Retinal pigment epithelial cell (primary cell): ENCODE measurements around the gene SKA1.

ENCODE experiments used
- DNase-seq: peaks from one replicate; pipeline ENCODE4 v3.0.0-alpha.2; 2010; ENCODE audit warnings: low read depth
- H3K4me3 ChIP-seq: 2 replicates; pipeline ENCODE4 v1.5.1; 2011; ENCODE audit warnings: mild to moderate bottlenecking, low read length, control low read depth, moderate library complexity
- TF ChIP-seq, protein P1 (sequence below): conservative IDR thresholded peaks from 2 replicates; pipeline ENCODE4 v1.5.1; 2011; ENCODE audit warnings: low read depth, low read length, control low read depth, inconsistent platforms

SKA1 gene, protein sequence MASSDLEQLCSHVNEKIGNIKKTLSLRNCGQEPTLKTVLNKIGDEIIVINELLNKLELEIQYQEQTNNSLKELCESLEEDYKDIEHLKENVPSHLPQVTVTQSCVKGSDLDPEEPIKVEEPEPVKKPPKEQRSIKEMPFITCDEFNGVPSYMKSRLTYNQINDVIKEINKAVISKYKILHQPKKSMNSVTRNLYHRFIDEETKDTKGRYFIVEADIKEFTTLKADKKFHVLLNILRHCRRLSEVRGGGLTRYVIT

DNA sequence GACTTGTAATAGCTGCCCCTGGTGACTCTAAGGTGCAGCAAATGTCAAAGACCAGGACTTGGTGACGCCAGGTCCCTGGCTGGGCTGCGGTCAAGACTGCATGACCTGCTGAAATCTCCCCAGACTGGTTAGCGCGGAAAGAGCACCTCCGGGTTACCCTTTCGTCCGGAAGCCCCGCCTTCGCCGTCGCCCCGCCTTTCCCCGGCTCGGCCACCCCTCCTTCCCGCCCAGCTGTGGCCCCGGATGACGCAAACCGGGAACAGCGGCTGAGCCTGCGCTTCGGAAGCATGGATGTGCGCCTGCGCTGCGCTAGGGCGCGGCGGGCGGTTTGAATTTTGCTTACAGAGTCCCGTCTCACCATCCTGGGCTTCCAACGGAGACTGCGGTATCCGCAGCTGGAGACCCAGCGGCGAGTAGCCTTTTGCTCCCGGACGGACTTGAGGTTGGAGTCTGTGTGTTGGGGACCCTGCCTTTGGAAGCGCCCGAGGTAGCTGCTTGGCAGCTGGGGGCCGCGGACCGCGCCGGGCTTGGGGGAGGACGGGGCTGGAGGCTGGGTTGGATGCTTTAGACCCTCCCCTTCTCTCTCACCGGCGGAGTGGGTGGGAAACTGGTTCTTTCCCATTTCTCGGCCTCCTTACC, at the start of gene SKA1:
Gene SKA1 (plus strand): TSS at position 294 of the 639 bp plus-strand sequence. CDS start 785 bp downstream, outside the sequence.
- TF ChIP-seq, protein P1, sequence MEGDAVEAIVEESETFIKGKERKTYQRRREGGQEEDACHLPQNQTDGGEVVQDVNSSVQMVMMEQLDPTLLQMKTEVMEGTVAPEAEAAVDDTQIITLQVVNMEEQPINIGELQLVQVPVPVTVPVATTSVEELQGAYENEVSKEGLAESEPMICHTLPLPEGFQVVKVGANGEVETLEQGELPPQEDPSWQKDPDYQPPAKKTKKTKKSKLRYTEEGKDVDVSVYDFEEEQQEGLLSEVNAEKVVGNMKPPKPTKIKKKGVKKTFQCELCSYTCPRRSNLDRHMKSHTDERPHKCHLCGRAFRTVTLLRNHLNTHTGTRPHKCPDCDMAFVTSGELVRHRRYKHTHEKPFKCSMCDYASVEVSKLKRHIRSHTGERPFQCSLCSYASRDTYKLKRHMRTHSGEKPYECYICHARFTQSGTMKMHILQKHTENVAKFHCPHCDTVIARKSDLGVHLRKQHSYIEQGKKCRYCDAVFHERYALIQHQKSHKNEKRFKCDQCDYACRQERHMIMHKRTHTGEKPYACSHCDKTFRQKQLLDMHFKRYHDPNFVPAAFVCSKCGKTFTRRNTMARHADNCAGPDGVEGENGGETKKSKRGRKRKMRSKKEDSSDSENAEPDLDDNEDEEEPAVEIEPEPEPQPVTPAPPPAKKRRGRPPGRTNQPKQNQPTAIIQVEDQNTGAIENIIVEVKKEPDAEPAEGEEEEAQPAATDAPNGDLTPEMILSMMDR: no peak
- peak within 1 kb of the TSS; percentile 82 for H3K4me3 ChIP-seq

DNA sequence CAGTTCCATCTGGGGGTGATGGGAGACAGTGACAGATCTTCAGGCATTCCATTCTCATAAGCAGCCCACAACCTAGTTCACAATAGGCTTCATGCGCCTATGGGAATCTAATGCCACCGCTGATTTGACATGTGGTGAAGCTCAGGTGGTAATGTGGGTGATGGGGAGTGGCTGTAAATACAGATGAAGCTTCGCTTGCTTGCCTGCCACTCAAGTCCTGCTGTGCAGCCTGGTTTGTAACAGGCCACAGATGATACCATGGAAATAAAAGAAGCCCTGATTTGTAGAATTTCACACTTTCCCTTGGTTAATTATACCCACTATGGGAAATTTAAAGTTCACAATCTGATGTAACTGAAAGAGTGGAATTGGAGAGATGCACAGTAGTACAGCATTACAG, 46.9 kb upstream of the SKA1 start:
- DNase-seq: no peak
- no peak overlapping the region for H3K4me3 ChIP-seq
- TF ChIP-seq, protein P1: no peak

More for the DNA sequence above, at the start of gene SKA1:
- peak; percentile 62 for DNase-seq

DNA sequence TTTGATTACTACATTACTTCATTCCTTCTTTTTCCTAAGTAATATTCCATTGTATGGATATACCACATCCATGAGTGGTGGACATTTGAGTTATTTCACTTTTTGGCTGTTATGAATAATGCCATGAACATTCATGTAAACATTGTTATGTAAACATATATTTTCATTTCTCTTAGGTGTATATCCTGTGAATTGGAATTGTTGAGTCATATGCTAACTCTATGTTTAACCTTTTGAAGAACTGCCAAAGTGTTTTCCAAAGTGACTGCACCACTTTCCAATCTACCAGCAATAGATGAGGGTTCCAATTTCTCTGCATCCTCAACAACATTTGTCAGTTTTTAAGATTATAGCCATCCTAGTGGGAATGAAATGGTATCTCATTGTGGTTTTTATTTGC, 44.7 kb upstream of the SKA1 start:
- TF ChIP-seq, protein P1: no peak
- H3K4me3 ChIP-seq: no peak overlapping the region
- no peak for DNase-seq

DNA sequence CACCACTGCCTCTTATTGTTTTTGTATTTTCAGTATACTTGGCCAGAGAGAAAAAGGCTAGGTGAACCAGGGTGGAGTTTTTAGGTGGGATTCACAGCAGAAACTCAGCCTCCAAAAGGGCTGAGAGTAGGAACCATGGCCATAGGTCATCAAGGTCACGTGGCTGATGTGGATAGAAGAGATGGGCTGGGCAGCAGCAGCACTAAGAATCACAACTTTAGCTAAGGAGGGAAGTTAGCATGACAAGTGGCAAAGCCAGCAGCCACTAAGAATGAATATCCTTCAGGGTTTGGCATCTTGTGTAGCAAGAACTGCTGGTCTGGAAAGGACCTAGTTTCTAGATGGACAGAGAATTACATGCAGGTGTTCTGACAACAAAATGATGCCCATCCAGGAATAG, 43.2 kb upstream of the SKA1 start:
- TF ChIP-seq, protein P1: no peak
- no peak overlapping the region for H3K4me3 ChIP-seq
- no peak for DNase-seq

DNA sequence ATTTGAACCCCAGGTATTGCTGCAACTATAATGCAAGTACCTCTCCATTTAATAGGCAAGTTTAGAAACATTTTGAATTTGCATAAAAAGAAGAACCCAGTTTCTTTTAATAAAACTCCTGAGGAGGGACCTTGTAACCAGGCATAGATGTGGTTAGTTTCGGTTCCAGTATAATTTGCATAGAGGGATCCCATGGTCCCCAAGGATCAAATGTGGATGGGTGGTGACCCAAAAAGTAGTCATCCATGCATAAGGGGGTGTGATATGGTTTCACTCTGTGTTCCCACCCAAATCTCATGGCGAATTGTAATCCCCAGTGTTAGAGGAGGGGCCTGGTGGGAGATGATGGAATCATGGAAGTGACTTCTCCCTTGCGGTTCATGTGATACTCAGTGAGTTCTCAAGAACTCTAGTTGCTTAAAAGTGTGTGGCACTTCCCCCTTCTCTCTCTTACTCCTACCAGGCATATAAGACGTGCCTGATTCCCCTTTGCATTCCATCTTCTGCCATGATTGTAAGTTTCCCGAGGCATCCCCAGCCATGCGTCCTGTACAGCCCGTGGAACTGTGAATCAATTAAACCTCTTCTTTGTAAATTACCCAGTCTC, 40.2 kb upstream of the SKA1 start:
- TF ChIP-seq, protein P1: no peak
- no peak overlapping the region for H3K4me3 ChIP-seq
- no peak for DNase-seq

DNA sequence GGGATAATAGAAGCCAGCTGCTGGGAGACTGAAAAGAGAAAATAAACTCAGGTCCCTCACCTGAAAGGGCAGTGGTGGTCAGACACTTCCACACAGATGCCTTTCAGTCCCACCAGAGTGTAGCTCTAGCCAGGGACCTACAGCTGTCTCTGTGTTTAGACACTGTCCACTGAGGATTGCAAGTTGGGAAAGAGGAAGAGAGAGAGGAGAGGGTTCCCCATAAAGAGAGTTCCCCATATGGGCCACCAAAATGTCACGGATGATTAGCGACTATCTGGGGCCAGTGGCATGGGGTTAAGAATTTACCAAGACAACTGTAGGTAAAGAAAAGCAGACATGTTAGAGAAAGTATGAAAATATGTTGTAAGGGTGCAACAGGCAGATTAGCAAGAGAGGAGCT, 36.7 kb upstream of the SKA1 start:
- no peak overlapping the region for H3K4me3 ChIP-seq
- no peak for DNase-seq
- TF ChIP-seq, protein P1: no peak
